HAP-1 (cell line): ENCODE data around the gene USP27X.
A peak's percentile ranks its signal among the peaks of the same experiment; 100 is the strongest.

Experiments used
- DNase-seq, 2 experiments: peaks; one replicate each; pipeline ENCODE4 v3.0.0-alpha.2; 2016 to 2020; ENCODE audit warnings: low spot score in 2 of 2
- H3K27me3 ChIP-seq: fragments of 250-450 bp; sonication (Bioruptor Pico); 2 replicates; pipeline ENCODE4 v1.5.1; 2020; ENCODE audit warnings: low read depth, mild to moderate bottlenecking, moderate library complexity
- H3K36me3 ChIP-seq: fragments of 250-450 bp; sonication (Bioruptor Pico); replicated peaks from 2 replicates; pipeline ENCODE4 v1.5.1; 2020; ENCODE audit warnings: mild to moderate bottlenecking
- H3K4me1 ChIP-seq: fragments of 250-450 bp; sonication (Bioruptor Pico); 2 replicates; pipeline ENCODE4 v1.5.1; 2020; ENCODE audit warnings: mild to moderate bottlenecking
- H3K4me3 ChIP-seq: fragments of 250-450 bp; sonication (Bioruptor Pico); 2 replicates; pipeline ENCODE4 v1.5.1; 2020; ENCODE audit warnings: mild to moderate bottlenecking, moderate library complexity
- H3K9me3 ChIP-seq: fragments of 250-450 bp; sonication (Bioruptor Pico); 2 replicates; pipeline ENCODE4 v1.5.1; 2020; ENCODE audit warnings: mild to moderate bottlenecking, moderate library complexity
- in situ Hi-C: fragments of 300-500 bp; cut with MboI; formaldehyde crosslinking; loops from 3 replicates; pipeline ENCODE4 v1.14.3; 2020; ENCODE audit warnings: low sequenced_read_pairs, inconsistent platforms, mixed read lengths

Gene USP27X

DNA sequence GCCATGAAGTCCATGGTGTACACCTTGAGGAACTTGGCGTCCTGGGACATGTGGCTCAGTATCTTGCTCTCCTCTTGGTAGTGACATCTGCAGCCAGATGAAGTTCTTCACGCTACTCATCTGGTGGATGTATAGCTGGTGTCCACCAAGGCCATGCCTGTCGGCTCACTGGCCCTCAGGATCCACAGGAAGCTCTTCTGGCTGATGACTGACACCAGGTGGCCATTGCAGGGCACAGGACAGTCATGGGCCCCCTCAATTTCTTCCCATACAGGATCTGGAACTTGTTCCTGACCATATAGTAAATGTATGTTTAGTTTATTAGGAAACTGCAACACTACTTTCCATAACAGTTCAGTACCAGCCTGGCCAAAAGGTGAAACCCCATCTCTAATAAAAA, 32.8 kb downstream of the USP27X start:
- Histone ChIP-seq H3K4me1 (no peaks in the 10 kb centered on the region), H3K4me3 (no peak overlapping the region), H3K9me3 (no peaks in the 10 kb centered on the region), H3K27me3 (peaks cover 21% of the 10 kb centered on the region), H3K36me3 (no peaks in the 10 kb centered on the region)
- in situ Hi-C loops = loop anchor here (25.0 kb wide), 1 partner anchor 675 kb away; no protein-coding TSS in a partner anchor
- no peak for DNase-seq

DNA sequence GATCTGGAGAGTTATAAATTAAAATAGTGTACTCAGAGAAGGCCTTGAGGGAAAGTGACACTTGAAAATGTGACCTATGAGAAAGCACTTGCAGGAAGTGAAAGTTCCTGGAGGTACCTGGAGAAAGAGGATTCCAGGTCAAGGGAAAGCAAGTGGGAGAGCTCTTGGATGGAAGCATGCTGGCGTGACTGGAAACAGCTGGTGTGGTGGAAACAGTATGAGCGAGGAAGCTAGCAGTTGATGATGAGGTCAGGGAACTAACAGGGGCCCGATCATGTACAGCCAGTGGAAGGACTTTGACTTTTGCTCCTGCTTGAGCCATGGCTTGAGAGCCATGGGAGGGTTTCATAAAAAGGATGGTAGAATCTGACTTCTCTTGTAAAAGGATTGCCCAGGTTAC, 33.6 kb downstream of the USP27X start:
- Histone ChIP-seq H3K4me1 (no peaks in the 10 kb centered on the region), H3K4me3 (no peak overlapping the region), H3K27me3 (peaks cover 21% of the 10 kb centered on the region), H3K9me3 (no peaks in the 10 kb centered on the region), H3K36me3 (no peaks in the 10 kb centered on the region)
- in situ Hi-C loops = loop anchor here (25.0 kb wide), 1 partner anchor 674 kb away; no protein-coding TSS in a partner anchor
- no peak for DNase-seq

DNA sequence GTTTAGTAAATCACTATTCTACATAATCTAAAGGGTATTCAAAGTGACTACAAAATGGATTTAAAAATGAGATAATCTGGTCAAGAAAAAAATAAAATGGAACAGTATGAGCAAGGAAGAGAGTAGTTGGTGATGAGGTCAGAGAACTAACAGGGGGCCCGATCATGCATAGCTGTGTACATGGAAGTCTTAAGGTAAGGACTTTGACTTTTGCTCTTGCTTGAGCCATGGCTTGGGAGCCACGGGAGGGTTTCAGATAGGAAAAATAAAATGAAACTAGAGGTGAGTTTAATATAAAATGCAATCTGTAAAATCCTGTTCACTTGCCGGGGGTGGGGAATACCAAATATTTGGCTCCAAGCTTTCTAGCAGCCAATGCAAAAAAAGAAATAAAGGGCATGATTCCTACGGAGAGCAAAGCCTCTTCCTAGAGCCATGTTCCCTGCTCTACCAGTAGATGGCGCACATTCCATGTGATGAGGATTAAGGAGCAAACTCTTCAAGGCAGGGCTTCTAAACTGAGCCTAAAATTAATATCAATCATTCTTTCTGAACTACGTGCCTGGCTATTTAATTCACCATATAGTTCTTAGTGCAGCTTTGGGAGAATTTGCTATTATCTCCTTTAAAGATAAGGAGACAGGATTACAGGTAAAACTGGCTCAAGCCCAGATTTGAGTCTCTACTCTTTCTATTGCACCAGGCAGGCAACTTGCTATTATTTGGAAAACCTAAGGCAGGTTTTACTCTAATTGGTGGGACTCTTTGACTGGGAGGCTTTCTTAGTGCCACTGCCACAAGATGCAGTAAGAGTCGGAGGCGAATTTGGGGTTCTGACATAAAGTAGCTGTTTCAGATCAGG, 36.3 kb downstream of the USP27X start:
- Histone ChIP-seq H3K9me3 (no peaks in the 10 kb centered on the region), H3K4me1 (peaks cover 7% of the 10 kb centered on the region; the same call in 1 of the 2 replicates), H3K4me3 (no peak overlapping the region), H3K36me3 (no peaks in the 10 kb centered on the region), H3K27me3 (peaks cover 4% of the 10 kb centered on the region)
- in situ Hi-C loops = loop anchor here (25.0 kb wide), 1 partner anchor 672 kb away; no protein-coding TSS in a partner anchor
- DNase-seq = peak; percentile 71 to 80

DNA sequence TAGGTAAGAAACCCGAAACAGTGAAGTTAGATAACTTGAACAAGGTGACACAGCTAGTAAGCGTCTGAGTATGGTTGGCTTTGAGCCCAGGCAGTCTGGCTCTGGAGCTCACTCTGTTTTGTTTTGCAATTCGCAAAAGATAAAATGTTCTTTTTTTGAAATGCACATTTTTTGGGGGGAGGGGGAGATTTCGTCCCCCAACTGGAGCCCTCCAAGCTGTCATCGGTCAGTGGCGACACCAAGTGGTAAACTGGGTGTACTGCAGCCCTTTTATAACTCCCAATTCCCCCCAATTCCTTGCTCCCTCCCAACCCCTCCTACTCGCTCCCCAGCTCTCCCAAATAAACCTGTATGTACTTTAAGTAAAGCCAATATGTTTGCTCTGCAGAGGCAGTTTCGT, 40.3 kb downstream of the USP27X start:
- peak in 1 of 2 experiments; percentile 74 for DNase-seq
- Histone ChIP-seq H3K4me3 (no peak overlapping the region), H3K27me3 (no peaks in the 10 kb centered on the region), H3K4me1 (peaks cover 13% of the 10 kb centered on the region), H3K9me3 (no peaks in the 10 kb centered on the region), H3K36me3 (no peaks in the 10 kb centered on the region)
- in situ Hi-C loops = loop anchor here (25.0 kb wide), 1 partner anchor 668 kb away; no protein-coding TSS in a partner anchor

DNA sequence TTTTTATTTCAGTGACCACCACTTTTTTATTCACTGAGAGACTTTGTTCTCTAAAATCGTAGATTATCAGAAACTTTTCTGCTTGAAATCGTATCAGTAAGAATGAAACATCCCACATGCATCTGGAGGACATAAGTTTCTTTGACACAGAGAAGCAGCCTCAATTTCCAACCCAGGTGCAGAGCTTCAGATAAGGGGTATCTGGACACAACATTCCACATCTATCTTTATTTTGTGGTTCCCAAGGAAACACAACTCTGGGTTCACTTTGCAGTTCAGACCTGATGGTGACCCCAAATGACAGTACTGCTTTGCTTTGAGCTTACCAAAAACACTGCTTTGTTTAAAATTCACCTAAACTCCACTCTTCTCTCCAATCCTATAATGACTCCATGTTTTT, 41.8 kb downstream of the USP27X start:
- Histone ChIP-seq H3K4me3 (no peak overlapping the region), H3K36me3 (peaks cover 8% of the 10 kb centered on the region), H3K27me3 (no peaks in the 10 kb centered on the region), H3K4me1 (peaks cover 13% of the 10 kb centered on the region), H3K9me3 (no peaks in the 10 kb centered on the region)
- DNase-seq = no peak
- in situ Hi-C loops = loop anchor here (25.0 kb wide), 1 partner anchor 666 kb away; no protein-coding TSS in a partner anchor

DNA sequence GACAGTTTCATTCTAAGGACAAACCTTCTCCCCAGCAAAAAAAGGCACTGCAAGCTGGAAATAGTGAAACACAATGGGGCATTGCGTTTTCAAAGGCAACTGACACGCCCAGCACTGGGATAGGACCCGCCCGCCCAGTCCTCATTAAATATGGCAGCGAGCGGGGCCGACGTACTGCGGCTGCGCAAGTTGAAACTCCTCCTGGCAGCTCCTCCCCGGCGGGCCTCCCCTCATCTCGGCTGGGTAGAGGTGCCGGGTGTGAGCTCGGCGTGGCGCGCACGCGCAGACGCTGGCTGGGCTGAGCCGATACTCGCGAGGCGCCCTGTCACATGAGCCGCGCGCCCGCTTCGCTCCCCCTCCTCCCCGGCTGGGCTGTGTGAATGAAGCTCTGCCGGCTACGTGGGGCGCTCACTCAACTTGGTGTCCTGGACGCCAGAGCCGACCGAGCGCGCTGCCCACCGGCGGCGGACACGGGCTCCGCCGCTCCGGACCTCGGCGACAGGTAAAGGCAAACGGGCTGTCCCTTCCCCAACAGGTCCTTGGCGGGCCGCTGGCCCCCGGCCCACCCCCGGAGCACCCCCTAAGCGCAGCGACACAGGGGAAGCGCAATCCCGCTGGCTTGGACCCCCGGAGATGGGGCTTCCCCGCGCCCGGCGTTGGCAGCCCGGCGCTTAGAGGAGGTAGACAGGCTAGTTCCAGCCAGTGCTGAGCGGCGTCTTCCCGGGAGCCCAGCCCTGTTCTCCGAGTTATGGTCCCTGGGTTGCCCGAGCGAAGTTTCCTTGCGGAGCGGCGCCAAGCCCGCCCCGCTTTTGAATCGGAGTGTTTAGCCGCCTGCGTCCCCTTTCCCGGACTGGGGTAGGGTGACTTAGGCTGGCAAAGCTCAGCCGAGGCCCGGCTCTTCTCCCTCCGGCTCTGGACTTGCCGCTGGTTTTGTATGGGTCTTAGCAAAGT, 43.3 kb downstream of the USP27X start, which contains the start of gene CLCN5:
TSS of gene CLCN5 (plus strand) at position 306 of the 951 bp plus-strand sequence. CDS start 2,703 bp downstream, outside the sequence.
- Histone ChIP-seq H3K9me3 (no peaks in the 10 kb centered on the region), H3K27me3 (no peaks in the 10 kb centered on the region), H3K36me3 (peaks cover 10% of the 10 kb centered on the region), H3K4me3 (peak within 1 kb of the TSS; percentile 86), H3K4me1 (peaks cover 13% of the 10 kb centered on the region)
- in situ Hi-C loops = loop anchor here (25.0 kb wide), 1 partner anchor 665 kb away; no protein-coding TSS in a partner anchor
- peak; percentile 94 to 98 for DNase-seq

DNA sequence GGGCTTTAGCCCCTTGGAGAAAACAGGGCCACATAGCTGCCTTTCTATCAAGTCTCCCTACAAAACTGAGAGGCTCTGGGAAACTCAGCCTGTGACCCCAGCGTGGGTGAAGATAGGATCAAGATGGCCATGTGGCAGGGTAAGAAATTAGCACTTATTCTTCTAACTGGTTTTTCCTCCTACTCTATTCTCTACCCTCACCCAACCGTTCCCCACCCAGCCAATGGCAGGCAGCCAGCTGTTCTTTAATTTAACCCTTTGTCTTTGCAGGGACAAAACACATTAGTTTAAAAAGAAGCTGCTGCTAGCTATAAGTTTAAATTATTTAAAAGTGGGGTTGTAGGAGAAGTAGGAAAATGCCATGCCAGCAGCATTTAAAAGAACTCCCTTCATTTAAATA, 45.9 kb downstream of the USP27X start:
- Histone ChIP-seq H3K9me3 (no peaks in the 10 kb centered on the region), H3K4me3 (no peak overlapping the region), H3K4me1 (peaks cover 6% of the 10 kb centered on the region), H3K27me3 (no peaks in the 10 kb centered on the region), H3K36me3 (peaks cover 12% of the 10 kb centered on the region)
- no peak for DNase-seq
- in situ Hi-C loops = no loop called here

DNA sequence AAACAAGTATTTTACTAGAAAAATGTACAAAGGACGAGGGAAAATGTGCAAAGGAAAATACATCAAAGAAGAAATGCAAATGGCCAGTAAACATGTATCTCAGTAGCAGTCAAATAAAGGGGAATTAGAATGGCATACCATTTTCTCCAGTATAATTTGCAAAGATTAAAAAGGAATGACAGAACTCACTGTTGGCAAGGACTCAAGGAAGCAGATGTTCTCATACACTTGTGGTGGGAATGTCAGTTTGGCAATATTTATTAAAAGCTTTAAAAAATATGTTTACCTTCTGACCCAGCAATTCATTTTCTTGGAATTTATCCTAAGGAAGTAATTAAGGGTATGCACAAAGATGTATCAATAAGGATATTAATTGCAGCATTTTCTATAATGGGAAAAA, 50.8 kb downstream of the USP27X start:
- Histone ChIP-seq H3K36me3 (peaks cover 12% of the 10 kb centered on the region), H3K4me3 (no peak overlapping the region), H3K4me1 (no peaks in the 10 kb centered on the region), H3K9me3 (no peaks in the 10 kb centered on the region), H3K27me3 (no peaks in the 10 kb centered on the region)
- in situ Hi-C loops = no loop called here
- no peak for DNase-seq
